ENCODE measurements around the gene RSBN1. TPM values are rescaled to one million over a fixed set of nuclear protein-coding genes. Genes with fewer than 3 reads are reported as not detected.
"Not testable (repeated sequence)": the region's sequence is repeated elsewhere in the genome, so short reads cannot be mapped to it uniquely, and the experiment has no call there.

The RSBN1 gene
- total RNA-seq, 2 experiments from 2014 or later, result 15.4 to 16.3 TPM

DNA sequence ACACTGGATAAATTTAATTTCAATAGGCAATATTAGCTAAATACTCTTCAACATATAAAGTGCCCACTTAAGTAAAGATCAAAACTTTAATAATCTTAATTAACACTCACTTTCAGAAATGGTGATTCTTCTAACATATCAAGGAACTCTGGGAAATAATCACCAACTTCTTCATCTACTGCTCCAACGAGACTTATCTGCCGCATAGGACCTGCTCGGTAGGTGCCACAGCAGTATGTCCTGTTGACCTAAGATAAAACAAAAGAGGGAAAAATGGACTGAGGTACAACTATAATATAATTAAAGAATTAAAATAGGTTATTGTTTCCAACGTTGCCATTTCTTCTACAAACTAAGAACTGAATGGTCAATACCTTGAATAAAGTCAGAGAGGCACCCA lies 34.7 kb downstream of the RSBN1 start:
- peaks cover 4% of the 10 kb centered on the region for H3K9me3 Mint-ChIP-seq
- no peaks in the 10 kb centered on the region for H3K27me3 Mint-ChIP-seq
- no peak overlapping the region for H3K4me3 Mint-ChIP-seq
- peaks cover 6% of the 10 kb centered on the region for H3K4me1 Mint-ChIP-seq
- DNase-seq, result no peak
- H3K36me3 Mint-ChIP-seq, result peaks cover 22% of the 10 kb centered on the region
- no peak overlapping the region for H3K27ac Mint-ChIP-seq

DNA sequence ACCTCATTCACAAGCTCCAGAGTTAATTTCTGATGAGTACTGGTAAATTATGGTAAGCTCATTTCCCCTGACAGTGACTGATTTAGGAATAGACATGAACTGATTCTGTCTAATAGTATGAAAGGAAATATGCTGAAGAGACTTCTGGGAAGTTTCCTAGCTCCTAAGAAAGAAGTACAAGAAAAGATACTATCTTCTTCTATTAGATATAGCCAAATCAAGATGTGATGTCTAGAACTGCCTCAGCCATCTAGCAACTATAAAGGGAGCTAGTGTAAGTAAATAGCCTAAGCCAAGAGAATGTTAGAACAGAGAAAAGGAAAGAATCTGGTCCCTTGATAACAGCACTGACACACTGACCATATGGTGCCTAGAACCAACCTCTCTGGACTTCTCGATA lies 42.2 kb downstream of the RSBN1 start:
- DNase-seq, result no peak
- Mint-ChIP-seq H3K4me1 (peaks cover 33% of the 10 kb centered on the region), H3K4me3 (no peak overlapping the region), H3K27me3 (no peaks in the 10 kb centered on the region), H3K36me3 (peaks cover 24% of the 10 kb centered on the region), H3K27ac (no peak overlapping the region), H3K9me3 (no peaks in the 10 kb centered on the region)

GRCh38 chr1:113769601-113769970 lies 42.7 kb downstream of the RSBN1 start:
- H3K27me3 Mint-ChIP-seq, result no peaks in the 10 kb centered on the region
- H3K27ac Mint-ChIP-seq, result no peak overlapping the region
- H3K4me3 Mint-ChIP-seq, result no peak overlapping the region
- H3K36me3 Mint-ChIP-seq, result peaks cover 24% of the 10 kb centered on the region
- peaks cover 33% of the 10 kb centered on the region for H3K4me1 Mint-ChIP-seq
- no peak for DNase-seq
- no peaks in the 10 kb centered on the region for H3K9me3 Mint-ChIP-seq

- Mint-ChIP-seq H3K27me3 (no peaks in the 10 kb centered on the region), H3K4me1 (peaks cover 33% of the 10 kb centered on the region), H3K4me3 (no peak overlapping the region), H3K36me3 (peaks cover 24% of the 10 kb centered on the region), H3K27ac (peak overlapping the region; percentile 25), H3K9me3 (no peaks in the 10 kb centered on the region)
- DNase-seq, result no peak
These were observed 43.2 kb downstream of the RSBN1 start for GRCh38 chr1:113768916-113769600.

DNA sequence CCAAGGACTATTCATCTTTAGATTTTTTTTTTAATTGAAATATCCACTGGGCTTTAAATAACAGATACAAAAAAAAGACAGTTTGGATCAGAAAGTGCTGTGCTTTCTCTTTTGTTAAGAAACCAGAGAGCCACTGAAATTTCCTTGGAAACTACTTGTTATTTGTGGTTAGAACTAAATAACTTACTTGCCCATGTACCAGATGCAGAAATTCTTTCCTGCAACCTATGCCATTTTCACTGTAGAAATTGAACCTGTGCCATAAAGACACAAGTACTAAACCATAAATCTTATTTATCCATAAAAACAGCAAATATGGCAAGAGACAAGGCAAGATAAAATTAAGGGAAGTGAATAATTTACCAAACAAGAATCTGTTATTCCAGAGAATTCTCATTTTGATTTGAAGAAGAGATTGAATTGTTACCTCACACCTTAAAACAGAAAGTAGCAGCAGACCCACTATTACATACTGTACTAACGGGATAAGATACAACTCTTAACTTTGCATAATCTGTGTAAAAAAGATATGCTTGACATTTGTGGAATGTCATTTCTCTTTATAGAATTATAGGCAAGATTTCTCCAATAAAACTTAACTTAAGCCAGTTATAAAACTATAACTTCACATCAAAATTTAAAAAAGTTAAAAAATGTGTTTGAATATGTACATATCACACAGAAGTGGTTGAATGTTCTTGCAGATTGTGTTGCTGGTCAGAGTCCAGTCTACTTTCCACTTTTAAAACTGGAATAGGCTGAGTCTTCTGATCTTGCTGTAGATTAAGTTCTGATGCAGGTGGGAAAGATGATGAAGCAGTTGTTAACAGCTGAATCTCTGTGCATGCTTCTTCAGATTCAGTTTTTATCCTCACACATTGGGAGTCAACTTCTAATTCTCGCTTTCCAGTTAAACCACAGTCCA lies 46.7 kb downstream of the RSBN1 start:
- DNase-seq, result no peak
- Mint-ChIP-seq H3K27ac (peak overlapping the region; percentile 31), H3K27me3 (no peaks in the 10 kb centered on the region), H3K4me3 (no peak overlapping the region), H3K9me3 (no peaks in the 10 kb centered on the region), H3K36me3 (peaks cover 24% of the 10 kb centered on the region), H3K4me1 (peaks cover 28% of the 10 kb centered on the region)

DNA sequence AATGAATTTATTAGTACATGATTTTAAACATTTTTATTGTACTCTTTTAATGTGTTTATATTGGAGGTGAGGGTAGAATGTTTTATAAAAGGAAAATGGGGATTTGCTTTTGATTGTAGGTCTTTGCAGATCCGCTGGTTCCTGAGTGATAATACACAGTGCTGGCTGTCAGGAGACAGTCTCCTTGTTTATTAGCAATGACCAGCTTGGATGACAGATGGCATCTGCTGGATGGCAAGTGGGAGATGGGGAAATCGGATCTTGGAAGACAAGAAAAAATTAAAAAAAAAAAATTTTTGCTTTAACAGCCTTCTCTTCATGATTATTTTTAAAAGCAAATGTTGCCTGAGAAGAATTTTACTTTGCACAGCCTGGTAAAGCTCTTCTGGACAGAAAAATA lies 48.6 kb downstream of the RSBN1 start:
- no peak overlapping the region for H3K27ac Mint-ChIP-seq
- H3K4me3 Mint-ChIP-seq, result no peak overlapping the region
- no peak for DNase-seq
- H3K27me3 Mint-ChIP-seq, result no peaks in the 10 kb centered on the region
- H3K9me3 Mint-ChIP-seq, result no peaks in the 10 kb centered on the region
- peaks cover 22% of the 10 kb centered on the region for H3K4me1 Mint-ChIP-seq
- H3K36me3 Mint-ChIP-seq, result peaks cover 19% of the 10 kb centered on the region

DNA sequence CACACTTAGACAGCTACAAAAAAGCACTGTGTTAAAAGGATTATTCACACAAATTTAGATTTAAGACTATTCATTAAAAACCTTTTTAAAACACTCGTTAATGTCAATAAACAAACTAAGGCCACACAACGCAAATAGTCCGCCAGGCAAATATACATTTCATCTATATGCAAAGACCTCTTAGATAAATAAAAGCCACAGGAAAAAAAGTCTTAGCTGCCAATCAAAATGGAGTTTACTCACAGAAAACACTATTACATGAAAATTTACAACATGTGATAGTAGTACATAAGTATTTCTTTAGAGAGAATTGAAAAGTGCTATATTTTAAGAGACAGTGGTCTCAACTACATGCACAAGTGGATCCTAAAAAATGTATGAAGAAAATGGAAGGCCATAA lies 50.3 kb downstream of the RSBN1 start:
- H3K4me3 Mint-ChIP-seq, result no peak overlapping the region

GRCh38 chr1:113760102-113761080 lies 51.9 kb downstream of the RSBN1 start:
- Mint-ChIP-seq H3K27ac (peak overlapping the region; percentile 96), H3K4me3 (peak overlapping the region; percentile 91), H3K4me1 (peaks cover 20% of the 10 kb centered on the region), H3K9me3 (no peaks in the 10 kb centered on the region), H3K36me3 (peaks cover 18% of the 10 kb centered on the region), H3K27me3 (no peaks in the 10 kb centered on the region)
- DNase-seq, result no peak

More for the DNA sequence above, 50.3 kb downstream of the RSBN1 start:
- Mint-ChIP-seq H3K36me3 (peaks cover 11% of the 10 kb centered on the region), H3K4me1 (peaks cover 26% of the 10 kb centered on the region), H3K9me3 (no peaks in the 10 kb centered on the region), H3K27me3 (no peaks in the 10 kb centered on the region), H3K27ac (no peak overlapping the region)
- no peak for DNase-seq

DNA sequence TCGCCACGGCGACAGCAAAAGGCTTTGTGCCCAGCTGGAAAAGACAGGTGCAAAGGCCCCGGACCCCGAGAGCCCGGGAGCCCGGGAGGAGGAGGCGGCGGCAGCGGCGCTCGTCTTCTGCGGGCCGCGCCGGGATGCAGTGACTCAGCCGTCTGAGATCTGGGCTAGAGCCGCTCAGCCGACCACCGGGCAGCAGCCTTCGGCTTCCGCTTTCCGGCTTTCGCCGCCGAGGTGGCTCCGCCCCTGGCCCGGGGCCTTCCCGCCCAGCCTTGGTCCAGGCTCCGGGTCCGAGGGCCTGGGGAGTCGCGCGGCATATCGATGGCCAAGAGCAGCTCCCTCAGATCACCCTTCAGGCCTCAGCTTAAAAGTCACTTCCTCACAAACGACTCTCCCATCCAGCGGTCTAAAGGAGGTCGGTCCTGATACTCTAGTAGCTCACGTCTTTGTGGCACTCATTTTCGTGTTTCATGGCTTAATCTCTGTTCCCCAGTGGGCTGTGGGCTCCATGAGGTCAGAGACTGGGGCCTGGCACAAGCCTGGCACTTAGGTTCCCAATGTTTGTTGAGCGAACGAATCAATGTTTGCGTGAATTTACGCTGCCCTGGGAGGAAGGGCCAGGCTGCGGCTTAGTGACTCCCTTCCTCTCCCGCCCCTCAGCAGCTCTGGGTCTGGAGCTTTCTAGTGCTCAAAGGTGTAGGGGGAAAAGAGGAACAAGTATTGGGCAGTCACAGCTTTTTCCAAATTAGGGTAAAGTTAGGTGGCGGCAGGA lies 52.8 kb downstream of the RSBN1 start, which contains the start of gene PHTF1:
Gene PHTF1, minus strand, starts transcription at position 154 of the 769 bp plus-strand sequence. CDS start 783 bp downstream, outside the sequence.
- H3K4me3 Mint-ChIP-seq, result peak within 1 kb of the TSS; percentile 91
- H3K36me3 Mint-ChIP-seq, result peaks cover 19% of the 10 kb centered on the region

DNA sequence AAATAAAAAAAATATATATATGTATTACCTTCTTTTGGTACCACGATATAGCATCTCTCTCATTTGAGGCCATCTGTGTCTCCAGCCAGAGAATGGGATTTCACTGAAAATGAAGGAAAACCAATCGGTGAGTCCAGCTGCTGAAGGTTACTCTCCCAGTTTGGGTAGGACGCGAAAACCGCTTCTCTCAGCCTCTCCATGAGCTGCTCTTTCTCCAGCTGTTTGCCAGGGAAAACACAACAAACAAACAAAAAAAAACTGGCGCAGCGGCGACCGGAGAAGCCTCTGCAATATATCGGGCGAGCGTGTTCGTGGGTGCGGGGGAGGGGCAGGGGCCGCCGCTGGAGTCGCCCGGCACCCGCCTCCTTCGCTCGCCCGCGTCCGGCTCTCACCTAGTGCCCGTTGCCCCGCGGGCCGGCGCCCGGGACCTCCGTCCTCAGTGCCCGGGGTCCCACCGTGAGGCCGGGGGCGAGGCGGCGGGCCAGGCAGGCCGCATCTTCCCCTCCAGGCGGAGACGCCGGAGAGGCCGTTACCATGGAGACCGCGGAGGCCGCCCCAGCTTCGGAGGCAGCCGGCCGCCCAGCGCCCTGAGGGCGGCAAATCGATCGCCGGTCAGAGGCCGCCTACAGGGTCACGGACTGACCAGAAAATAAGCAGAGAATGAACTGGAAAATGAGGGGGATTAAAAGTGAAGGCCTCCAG lies 53.5 kb downstream of the RSBN1 start:
- Mint-ChIP-seq H3K27ac (peak overlapping the region; percentile 96), H3K36me3 (peaks cover 23% of the 10 kb centered on the region), H3K4me3 (peak overlapping the region; percentile 91), H3K4me1 (peaks cover 19% of the 10 kb centered on the region), H3K27me3 (no peaks in the 10 kb centered on the region), H3K9me3 (no peaks in the 10 kb centered on the region)
- peak; percentile 72 for DNase-seq

More for the DNA sequence above, 52.8 kb downstream of the RSBN1 start, which contains the start of gene PHTF1:
- peak within 1 kb of the TSS; percentile 96 for H3K27ac Mint-ChIP-seq
- H3K9me3 Mint-ChIP-seq, result no peaks in the 10 kb centered on the region
- peak; percentile 72 for DNase-seq
- peaks cover 19% of the 10 kb centered on the region for H3K4me1 Mint-ChIP-seq
- no peaks in the 10 kb centered on the region for H3K27me3 Mint-ChIP-seq

DNA sequence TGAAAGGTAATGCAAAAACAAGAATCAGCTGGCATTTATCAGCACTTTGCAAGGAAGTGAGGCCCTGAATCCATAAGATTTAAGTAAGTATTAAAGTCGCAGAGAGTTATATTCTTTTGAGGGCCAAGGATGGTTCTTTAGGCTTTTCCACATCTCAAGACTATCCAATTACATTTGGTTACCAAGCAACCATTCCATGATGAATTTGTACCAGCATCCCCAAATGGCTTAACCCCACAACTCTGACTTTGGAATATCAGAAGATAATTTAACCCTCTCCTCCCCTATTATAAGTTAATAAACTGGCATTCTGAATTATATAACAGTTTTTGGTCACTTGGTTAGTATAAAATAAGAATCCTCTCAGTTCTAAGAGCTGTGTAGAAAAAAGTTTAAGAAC lies 55.8 kb downstream of the RSBN1 start:
- H3K27ac Mint-ChIP-seq, result no peak overlapping the region
- H3K9me3 Mint-ChIP-seq, result no peaks in the 10 kb centered on the region
- peaks cover 23% of the 10 kb centered on the region for H3K4me1 Mint-ChIP-seq
- no peak overlapping the region for H3K4me3 Mint-ChIP-seq
- H3K27me3 Mint-ChIP-seq, result no peaks in the 10 kb centered on the region
- peaks cover 26% of the 10 kb centered on the region for H3K36me3 Mint-ChIP-seq
- DNase-seq, result no peak

GRCh38 chr1:113753333-113753732 lies 58.9 kb downstream of the RSBN1 start:
- H3K27ac Mint-ChIP-seq, H3K27me3 Mint-ChIP-seq, H3K4me3 Mint-ChIP-seq, H3K9me3 Mint-ChIP-seq, DNase-seq: not testable (repeated sequence)
- peaks cover 11% of the 10 kb centered on the region for H3K4me1 Mint-ChIP-seq
- H3K36me3 Mint-ChIP-seq, result peaks cover 29% of the 10 kb centered on the region

GRCh38 chr1:113751516-113751915 lies 60.8 kb downstream of the RSBN1 start:
- Mint-ChIP-seq H3K4me1 (peaks cover 5% of the 10 kb centered on the region), H3K9me3 (no peaks in the 10 kb centered on the region), H3K27me3 (no peaks in the 10 kb centered on the region), H3K27ac (no peak overlapping the region), H3K36me3 (peaks cover 24% of the 10 kb centered on the region), H3K4me3 (no peak overlapping the region)
- no peak for DNase-seq

Measured in activated naive CD8-positive, alpha-beta T cell treated with anti-CD3 and anti-CD28 coated beads for 36 hours (primary cell).